ENCODE data around the gene CCNF.
"Not testable (repeated sequence)": the region's sequence is repeated elsewhere in the genome, so short reads cannot be mapped to it uniquely, and the experiment has no call there.

CCNF gene

GRCh38 chr16:2477327-2477726 lies 48.1 kb downstream of the CCNF start:
- H3K36me3 ChIP-seq (ENCODE audit: insufficient read depth, low read length): peaks cover 3% of the 10 kb centered on the region; the same call in 1 of the 2 replicates
- no peak overlapping the region for H2AFZ ChIP-seq (ENCODE audit: low read depth, low read length)
- DNase-seq (no peak), ATAC-seq (ENCODE audit: insufficient read depth, low read depth) (no peak)
- H4K20me1 ChIP-seq (ENCODE audit: insufficient read depth, low read length): peaks cover 69% of the 10 kb centered on the region
- H3K27me3 ChIP-seq (ENCODE audit: insufficient read depth, low read length, poor library complexity): peaks cover 2% of the 10 kb centered on the region
- H3K9ac ChIP-seq (ENCODE audit: low read depth, low read length): no peak overlapping the region
- H3K9me3 ChIP-seq (ENCODE audit: insufficient read depth, low read length, severe bottlenecking): no peaks in the 10 kb centered on the region
- H3K27ac ChIP-seq (ENCODE audit: low read length): no peak overlapping the region
- no peak overlapping the region for H3K4me2 ChIP-seq (ENCODE audit: insufficient read depth, low read length)
- no peak for TF ChIP-seq CTCF (IDR thresholded peaks at IDR 0.05; ENCODE audit: borderline replicate concordance, extremely low read depth, low read length, poor library complexity, severe bottlenecking)
- no peak for TF ChIP-seq EZH2 (IDR thresholded peaks at IDR 0.05; ENCODE audit: borderline replicate concordance, low read depth, low read length, severe bottlenecking)
- peaks cover 37% of the 10 kb centered on the region for H3K4me1 ChIP-seq (ENCODE audit: insufficient read depth, low read length)
- no peak overlapping the region for H3K4me3 ChIP-seq (ENCODE audit: low read depth in 1 of 2, low read length in 2 of 2)
- H3K79me2 ChIP-seq (ENCODE audit: insufficient read depth, low read length): peaks cover 70% of the 10 kb centered on the region

- no peak for TF ChIP-seq CTCF (IDR thresholded peaks at IDR 0.05; ENCODE audit: borderline replicate concordance, extremely low read depth, low read length, poor library complexity, severe bottlenecking)
- no peak for TF ChIP-seq EZH2 (IDR thresholded peaks at IDR 0.05; ENCODE audit: borderline replicate concordance, low read depth, low read length, severe bottlenecking)
- H4K20me1 ChIP-seq (ENCODE audit: insufficient read depth, low read length): peaks cover 69% of the 10 kb centered on the region
- H3K27me3 ChIP-seq (ENCODE audit: insufficient read depth, low read length, poor library complexity): no peaks in the 10 kb centered on the region
- H3K4me1 ChIP-seq (ENCODE audit: insufficient read depth, low read length): peaks cover 27% of the 10 kb centered on the region
- ATAC-seq (ENCODE audit: insufficient read depth, low read depth) (no peak), DNase-seq (no peak)
- peaks cover 79% of the 10 kb centered on the region for H3K79me2 ChIP-seq (ENCODE audit: insufficient read depth, low read length)
- H2AFZ ChIP-seq (ENCODE audit: low read depth, low read length): no peak overlapping the region
- peaks cover 3% of the 10 kb centered on the region; the same call in 1 of the 2 replicates for H3K36me3 ChIP-seq (ENCODE audit: insufficient read depth, low read length)
- no peak overlapping the region for H3K4me2 ChIP-seq (ENCODE audit: insufficient read depth, low read length)
- no peak overlapping the region for H3K4me3 ChIP-seq (ENCODE audit: low read depth in 1 of 2, low read length in 2 of 2)
- H3K9ac ChIP-seq (ENCODE audit: low read depth, low read length): no peak overlapping the region
- no peaks in the 10 kb centered on the region for H3K9me3 ChIP-seq (ENCODE audit: insufficient read depth, low read length, severe bottlenecking)
- H3K27ac ChIP-seq (ENCODE audit: low read length): no peak overlapping the region
Measured at GRCh38 chr16:2478279-2478678, 49.0 kb downstream of the CCNF start.

- not testable (repeated sequence) for H3K27me3 ChIP-seq (ENCODE audit: insufficient read depth, low read length, poor library complexity); ATAC-seq (ENCODE audit: insufficient read depth, low read depth); H3K4me2 ChIP-seq (ENCODE audit: insufficient read depth, low read length); DNase-seq; H3K9me3 ChIP-seq (ENCODE audit: insufficient read depth, low read length, severe bottlenecking); H2AFZ ChIP-seq (ENCODE audit: low read depth, low read length); H3K9ac ChIP-seq (ENCODE audit: low read depth, low read length); H3K36me3 ChIP-seq (ENCODE audit: insufficient read depth, low read length); H3K27ac ChIP-seq (ENCODE audit: low read length); H3K4me3 ChIP-seq (ENCODE audit: low read depth in 1 of 2, low read length in 2 of 2)
- peaks cover 89% of the 10 kb centered on the region for H3K79me2 ChIP-seq (ENCODE audit: insufficient read depth, low read length)
- H4K20me1 ChIP-seq (ENCODE audit: insufficient read depth, low read length): peaks cover 80% of the 10 kb centered on the region
- H3K4me1 ChIP-seq (ENCODE audit: insufficient read depth, low read length): peaks cover 14% of the 10 kb centered on the region
Measured at GRCh38 chr16:2479996-2480395, 50.7 kb downstream of the CCNF start.

- H3K27me3 ChIP-seq (ENCODE audit: insufficient read depth, low read length, poor library complexity): no peaks in the 10 kb centered on the region
- TF ChIP-seq EZH2 (IDR thresholded peaks at IDR 0.05; ENCODE audit: borderline replicate concordance, low read depth, low read length, severe bottlenecking) (no peak), CTCF (IDR thresholded peaks at IDR 0.05; ENCODE audit: borderline replicate concordance, extremely low read depth, low read length, poor library complexity, severe bottlenecking) (no peak)
- peaks cover 84% of the 10 kb centered on the region for H4K20me1 ChIP-seq (ENCODE audit: insufficient read depth, low read length)
- H3K27ac ChIP-seq (ENCODE audit: low read length): no peak overlapping the region
- H3K4me3 ChIP-seq (ENCODE audit: low read depth in 1 of 2, low read length in 2 of 2): no peak overlapping the region
- H3K9me3 ChIP-seq (ENCODE audit: insufficient read depth, low read length, severe bottlenecking): no peaks in the 10 kb centered on the region
- peaks cover 86% of the 10 kb centered on the region for H3K79me2 ChIP-seq (ENCODE audit: insufficient read depth, low read length)
- H3K9ac ChIP-seq (ENCODE audit: low read depth, low read length): no peak overlapping the region
- peaks cover 7% of the 10 kb centered on the region; the same call in 1 of the 2 replicates for H3K36me3 ChIP-seq (ENCODE audit: insufficient read depth, low read length)
- H2AFZ ChIP-seq (ENCODE audit: low read depth, low read length): no peak overlapping the region
- H3K4me1 ChIP-seq (ENCODE audit: insufficient read depth, low read length): peaks cover 9% of the 10 kb centered on the region
- ATAC-seq (ENCODE audit: insufficient read depth, low read depth): no peak
- H3K4me2 ChIP-seq (ENCODE audit: insufficient read depth, low read length): no peak overlapping the region
- no peak for DNase-seq
Measured at GRCh38 chr16:2480948-2481347, 51.7 kb downstream of the CCNF start.

Measured in DND-41 (cell line).